ENCODE data around the gene CEACAM8. TPM values are rescaled to one million over a fixed set of nuclear protein-coding genes. Genes with fewer than 3 reads are reported as not detected.
A peak's percentile ranks its signal among the peaks of the same experiment; 100 is the strongest.
"Not testable (repeated sequence)": the region's sequence is repeated elsewhere in the genome, so short reads cannot be mapped to it uniquely, and the experiment has no call there.

The CEACAM8 gene
- total RNA-seq, 1 donor from 2014 or later = not detected

DNA sequence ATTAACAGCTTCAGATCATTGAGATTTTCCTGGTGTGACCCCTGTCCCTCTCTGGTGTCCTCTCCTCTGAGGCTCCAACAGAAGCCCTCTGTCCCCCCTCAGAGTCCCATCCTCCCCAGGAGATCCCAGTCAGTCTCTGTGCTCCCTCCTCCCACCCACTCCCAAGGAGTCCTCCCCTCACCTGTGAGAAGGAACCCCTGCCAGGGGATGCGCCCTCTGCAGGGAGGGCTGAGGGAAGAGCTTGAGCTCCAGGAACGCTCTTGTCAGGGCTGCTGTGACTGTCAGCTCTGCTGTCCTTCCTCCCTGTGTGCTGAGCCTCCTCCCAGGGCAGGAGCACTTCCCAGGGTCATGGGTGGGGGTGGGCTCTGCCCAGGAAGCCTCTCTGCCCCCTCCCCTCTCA is 33.2 kb downstream of the CEACAM8 start:
- TF ChIP-seq, protein P1, sequence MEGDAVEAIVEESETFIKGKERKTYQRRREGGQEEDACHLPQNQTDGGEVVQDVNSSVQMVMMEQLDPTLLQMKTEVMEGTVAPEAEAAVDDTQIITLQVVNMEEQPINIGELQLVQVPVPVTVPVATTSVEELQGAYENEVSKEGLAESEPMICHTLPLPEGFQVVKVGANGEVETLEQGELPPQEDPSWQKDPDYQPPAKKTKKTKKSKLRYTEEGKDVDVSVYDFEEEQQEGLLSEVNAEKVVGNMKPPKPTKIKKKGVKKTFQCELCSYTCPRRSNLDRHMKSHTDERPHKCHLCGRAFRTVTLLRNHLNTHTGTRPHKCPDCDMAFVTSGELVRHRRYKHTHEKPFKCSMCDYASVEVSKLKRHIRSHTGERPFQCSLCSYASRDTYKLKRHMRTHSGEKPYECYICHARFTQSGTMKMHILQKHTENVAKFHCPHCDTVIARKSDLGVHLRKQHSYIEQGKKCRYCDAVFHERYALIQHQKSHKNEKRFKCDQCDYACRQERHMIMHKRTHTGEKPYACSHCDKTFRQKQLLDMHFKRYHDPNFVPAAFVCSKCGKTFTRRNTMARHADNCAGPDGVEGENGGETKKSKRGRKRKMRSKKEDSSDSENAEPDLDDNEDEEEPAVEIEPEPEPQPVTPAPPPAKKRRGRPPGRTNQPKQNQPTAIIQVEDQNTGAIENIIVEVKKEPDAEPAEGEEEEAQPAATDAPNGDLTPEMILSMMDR (IDR thresholded peaks at IDR 0.05; ENCODE audit: unreplicated experiment) = no peak
- Mint-ChIP-seq H3K4me3 (ENCODE audit: unreplicated experiment) (no peak overlapping the region), H3K27me3 (ENCODE audit: unreplicated experiment) (peaks cover 9% of the 10 kb centered on the region), H3K4me1 (ENCODE audit: unreplicated experiment) (peaks cover 6% of the 10 kb centered on the region), H3K27ac (ENCODE audit: unreplicated experiment) (no peak overlapping the region), H3K36me3 (ENCODE audit: low read depth, unreplicated experiment) (peaks cover 4% of the 10 kb centered on the region), H3K9me3 (ENCODE audit: unreplicated experiment) (no peaks in the 10 kb centered on the region)
- DNase-seq (ENCODE audit: low spot score) = no peak

DNA sequence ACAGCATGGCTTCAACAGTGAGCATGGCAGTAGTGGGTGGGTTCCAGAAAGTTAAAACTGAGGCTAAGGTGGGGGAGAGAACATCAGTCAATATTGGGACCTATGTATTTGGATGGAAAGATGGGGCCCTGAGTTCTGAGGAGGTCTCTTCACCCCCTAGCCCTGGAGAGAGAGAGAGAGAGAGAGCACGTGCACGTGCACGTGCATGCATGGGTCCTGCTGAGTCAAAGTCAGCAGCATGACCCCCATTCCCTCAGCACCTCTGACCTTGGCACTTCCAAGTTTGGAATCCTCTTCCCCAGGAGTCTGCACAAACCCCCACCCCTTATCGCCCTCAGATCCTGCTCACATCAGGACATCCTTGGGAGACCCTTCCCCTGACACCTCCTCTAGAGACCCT is 34.0 kb downstream of the CEACAM8 start:
- H3K27ac Mint-ChIP-seq (ENCODE audit: unreplicated experiment) = no peak overlapping the region
- H3K4me3 Mint-ChIP-seq (ENCODE audit: unreplicated experiment) = no peak overlapping the region
- TF ChIP-seq, protein P1 (IDR thresholded peaks at IDR 0.05; ENCODE audit: unreplicated experiment) = no peak
- H3K27me3 Mint-ChIP-seq (ENCODE audit: unreplicated experiment) = peaks cover 11% of the 10 kb centered on the region
- peaks cover 4% of the 10 kb centered on the region for H3K36me3 Mint-ChIP-seq (ENCODE audit: low read depth, unreplicated experiment)
- H3K4me1 Mint-ChIP-seq (ENCODE audit: unreplicated experiment) = peaks cover 6% of the 10 kb centered on the region
- no peak for DNase-seq (ENCODE audit: low spot score)
- H3K9me3 Mint-ChIP-seq (ENCODE audit: unreplicated experiment) = no peaks in the 10 kb centered on the region

DNA sequence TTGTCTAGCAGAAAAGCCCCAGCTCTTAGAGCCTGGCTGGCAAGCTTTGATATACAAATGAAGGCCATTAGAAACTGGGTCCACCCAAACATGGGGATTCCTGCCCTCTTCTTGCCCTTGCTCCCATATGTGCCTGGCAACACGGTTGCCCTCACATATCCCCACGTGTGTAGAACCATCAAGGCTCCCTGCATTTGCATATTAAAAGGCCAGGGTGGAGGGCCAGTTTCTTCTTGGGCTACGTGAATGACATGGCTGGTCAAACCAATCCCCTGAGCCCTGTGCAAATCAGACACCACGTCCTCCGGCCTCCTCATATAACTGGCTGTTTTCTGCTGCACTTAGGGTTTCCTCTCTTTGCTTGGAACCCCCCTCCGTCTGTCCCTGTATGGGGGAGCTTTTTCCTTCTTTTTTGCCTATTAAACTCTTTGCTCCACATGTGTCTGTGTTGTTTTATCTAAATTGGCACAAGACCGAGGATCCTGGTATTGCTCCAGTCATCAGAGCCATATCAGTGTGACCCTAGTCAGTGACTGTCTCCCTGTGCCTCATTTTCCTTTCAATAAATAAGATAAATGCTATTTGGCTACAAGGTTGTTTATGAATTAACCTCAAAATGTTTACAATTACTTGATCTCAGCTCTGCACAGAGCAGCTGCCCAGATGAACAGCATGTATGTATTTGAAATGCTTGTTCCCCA is 36.1 kb downstream of the CEACAM8 start:
- peaks cover 13% of the 10 kb centered on the region for H3K27me3 Mint-ChIP-seq (ENCODE audit: unreplicated experiment)
- TF ChIP-seq, protein P1 (IDR thresholded peaks at IDR 0.05; ENCODE audit: unreplicated experiment) = no peak
- peaks cover 4% of the 10 kb centered on the region for H3K36me3 Mint-ChIP-seq (ENCODE audit: low read depth, unreplicated experiment)
- no peak for DNase-seq (ENCODE audit: low spot score)
- H3K4me3 Mint-ChIP-seq (ENCODE audit: unreplicated experiment) = no peak overlapping the region
- H3K9me3 Mint-ChIP-seq (ENCODE audit: unreplicated experiment) = no peaks in the 10 kb centered on the region
- H3K27ac Mint-ChIP-seq (ENCODE audit: unreplicated experiment) = no peak overlapping the region
- peaks cover 6% of the 10 kb centered on the region for H3K4me1 Mint-ChIP-seq (ENCODE audit: unreplicated experiment)

DNA sequence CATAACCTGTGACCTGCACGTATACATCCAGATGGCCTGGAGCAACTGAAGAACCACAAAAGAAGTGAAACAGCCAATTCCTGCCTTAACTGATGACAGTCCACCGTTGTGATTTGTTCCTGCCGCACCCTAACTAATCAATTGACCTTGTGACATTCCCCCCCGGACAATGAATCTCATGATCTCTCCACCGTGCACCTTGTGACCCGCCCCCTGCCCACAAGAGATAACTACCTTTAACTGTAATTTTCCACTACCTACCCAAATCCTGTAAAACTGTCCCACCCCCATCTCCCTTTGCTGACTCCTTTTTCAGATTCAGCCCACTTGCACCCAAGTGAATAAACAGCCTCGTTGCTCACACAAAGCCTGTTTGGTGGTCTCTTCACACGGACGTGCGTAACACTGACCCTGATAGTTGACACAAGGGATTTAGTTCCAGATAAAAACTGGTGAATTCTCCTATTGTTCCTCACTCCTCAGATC is 37.3 kb downstream of the CEACAM8 start:
- H3K36me3 Mint-ChIP-seq (ENCODE audit: low read depth, unreplicated experiment); H3K4me1 Mint-ChIP-seq (ENCODE audit: unreplicated experiment); DNase-seq (ENCODE audit: low spot score); H3K9me3 Mint-ChIP-seq (ENCODE audit: unreplicated experiment); H3K4me3 Mint-ChIP-seq (ENCODE audit: unreplicated experiment): not testable (repeated sequence)
- Mint-ChIP-seq H3K27ac (ENCODE audit: unreplicated experiment) (peak overlapping the region; percentile 14), H3K27me3 (ENCODE audit: unreplicated experiment) (peaks cover 13% of the 10 kb centered on the region)

DNA sequence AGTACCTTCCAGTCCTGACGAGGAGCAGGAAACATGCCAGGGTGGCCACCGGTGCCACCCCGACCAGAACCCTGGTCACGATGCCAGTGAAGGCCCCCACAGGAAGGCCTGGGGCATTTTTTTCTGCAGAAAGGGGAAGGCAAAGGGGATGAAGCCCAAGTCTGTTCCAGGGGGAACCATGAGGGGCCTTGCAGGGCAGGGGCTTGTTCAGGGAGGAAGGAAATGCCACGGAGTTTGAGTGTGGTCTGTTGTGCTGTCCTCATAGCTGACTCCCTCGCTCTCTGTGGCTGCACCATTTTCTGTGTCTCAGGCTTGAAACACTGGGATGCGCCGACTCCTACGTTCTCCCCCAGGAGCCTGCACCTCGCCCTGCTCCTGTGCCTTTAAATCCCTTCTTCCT is 38.9 kb downstream of the CEACAM8 start:
- Mint-ChIP-seq H3K4me3 (ENCODE audit: unreplicated experiment) (no peak overlapping the region), H3K27ac (ENCODE audit: unreplicated experiment) (no peak overlapping the region), H3K36me3 (ENCODE audit: low read depth, unreplicated experiment) (peaks cover 4% of the 10 kb centered on the region), H3K9me3 (ENCODE audit: unreplicated experiment) (no peaks in the 10 kb centered on the region), H3K27me3 (ENCODE audit: unreplicated experiment) (peaks cover 13% of the 10 kb centered on the region), H3K4me1 (ENCODE audit: unreplicated experiment) (peaks cover 6% of the 10 kb centered on the region)
- no peak for DNase-seq (ENCODE audit: low spot score)
- TF ChIP-seq, protein P1 (IDR thresholded peaks at IDR 0.05; ENCODE audit: unreplicated experiment) = no peak
